Peyer's patch (tissue), 4 donors: ENCODE measurements around the gene PDE4D.

Experiments used
- POLR2A ChIP-seq, 2 donors: fragments of 450-650 bp; IDR thresholded peaks; one replicate each; pipeline ENCODE4 v1.5.1; 2017; ENCODE audit warnings: antibody characterized with exemption in 2 of 2, mild to moderate bottlenecking in 2 of 2, moderate library complexity in 2 of 2
- TF ChIP-seq, protein P1 (sequence below), 6 experiments: fragments of 450-650 bp in 4 of 6; fragments of 200-600 bp in 2 of 6; sonication (generic) in 1 of 6; IDR thresholded peaks; one replicate each; pipeline ENCODE4 v1.5.1; 2017 to 2019; ENCODE audit warnings: antibody characterized with exemption in 6 of 6, mild to moderate bottlenecking in 3 of 6, moderate library complexity in 1 of 6

DNA sequence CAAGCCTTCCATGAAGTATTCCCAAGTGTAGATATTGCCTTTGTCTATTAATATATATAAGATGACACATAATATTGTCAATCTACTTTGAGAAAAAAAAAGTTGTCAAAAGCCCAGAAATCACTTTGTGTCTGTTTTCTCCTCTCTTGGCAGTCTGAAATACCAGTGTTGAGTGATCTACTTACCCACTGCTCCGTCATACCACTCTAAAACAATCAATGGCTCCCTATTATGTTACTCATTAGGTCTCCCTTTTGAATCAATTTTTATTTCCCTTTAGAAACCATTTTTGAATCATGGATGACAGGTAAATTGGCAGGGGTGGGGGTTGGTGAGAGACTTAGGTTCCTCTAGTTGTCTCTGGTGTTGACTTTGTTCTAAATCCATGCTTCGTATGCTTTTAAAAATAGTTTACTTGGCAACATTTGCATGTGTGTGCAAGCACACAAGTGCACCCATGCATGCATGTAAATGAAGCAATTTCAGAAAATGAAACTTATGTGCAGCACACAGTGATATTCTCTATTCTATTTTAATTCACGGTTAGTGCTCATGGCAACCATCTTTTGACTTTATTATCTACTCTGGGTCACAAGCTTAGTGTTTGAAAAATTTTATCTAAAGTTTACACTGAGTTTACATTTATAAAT is 931.8 kb downstream of the PDE4D start:
- TF ChIP-seq, protein P1, sequence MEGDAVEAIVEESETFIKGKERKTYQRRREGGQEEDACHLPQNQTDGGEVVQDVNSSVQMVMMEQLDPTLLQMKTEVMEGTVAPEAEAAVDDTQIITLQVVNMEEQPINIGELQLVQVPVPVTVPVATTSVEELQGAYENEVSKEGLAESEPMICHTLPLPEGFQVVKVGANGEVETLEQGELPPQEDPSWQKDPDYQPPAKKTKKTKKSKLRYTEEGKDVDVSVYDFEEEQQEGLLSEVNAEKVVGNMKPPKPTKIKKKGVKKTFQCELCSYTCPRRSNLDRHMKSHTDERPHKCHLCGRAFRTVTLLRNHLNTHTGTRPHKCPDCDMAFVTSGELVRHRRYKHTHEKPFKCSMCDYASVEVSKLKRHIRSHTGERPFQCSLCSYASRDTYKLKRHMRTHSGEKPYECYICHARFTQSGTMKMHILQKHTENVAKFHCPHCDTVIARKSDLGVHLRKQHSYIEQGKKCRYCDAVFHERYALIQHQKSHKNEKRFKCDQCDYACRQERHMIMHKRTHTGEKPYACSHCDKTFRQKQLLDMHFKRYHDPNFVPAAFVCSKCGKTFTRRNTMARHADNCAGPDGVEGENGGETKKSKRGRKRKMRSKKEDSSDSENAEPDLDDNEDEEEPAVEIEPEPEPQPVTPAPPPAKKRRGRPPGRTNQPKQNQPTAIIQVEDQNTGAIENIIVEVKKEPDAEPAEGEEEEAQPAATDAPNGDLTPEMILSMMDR (IDR thresholded peaks at IDR 0.05), result no peak
- TF ChIP-seq POLR2A (IDR thresholded peaks at IDR 0.05), result no peak
